H1 (cell line): ENCODE results near the gene AGBL4. TPM values are rescaled to one million over a fixed set of nuclear protein-coding genes. Genes with fewer than 3 reads are reported as not detected.

ENCODE experiments used
- CTCF ChIA-PET: fragments of 300-600 bp; sonication (Branson Sonifier 250); formaldehyde crosslinking; loops from one replicate; lab custom pipeline; 2021; ENCODE audit not compliant: partially characterized antibody; lab: Charles Lee
- POLR2A ChIA-PET: fragments of 300-600 bp; sonication (Branson Sonifier 250); formaldehyde crosslinking; loops from one replicate; lab custom pipeline; 2021; ENCODE audit warnings: inconsistent platforms; ENCODE audit not compliant: partially characterized antibody; lab: Charles Lee
- DNase-seq, 2 experiments: peaks; one replicate each; pipeline versions ENCODE4 v3.0.0 to v3.0.0-alpha.2; 2010 to 2022; ENCODE audit warnings: low spot score in 2 of 2, low read depth in 1 of 2, mixed read lengths in 1 of 2
- FAIRE-seq: peaks from 2 replicates; lab custom pipeline; 2011; peaks lifted over from hg19 to GRCh38; lab: Jason Lieb, UNC
- H2AFZ ChIP-seq: 2 replicates; pipeline ENCODE4 v1.8.1; 2012; ENCODE audit warnings: low read length, inconsistent platforms
- H2AK5ac ChIP-seq: 2 replicates; pipeline ENCODE4 v1.6.1; 2013; ENCODE audit warnings: low read depth, low read length
- H2BK120ac ChIP-seq: replicated peaks from 2 replicates; pipeline ENCODE3; 2013; ENCODE audit warnings: low read depth, low read length, inconsistent platforms
- H2BK12ac ChIP-seq: 2 replicates; pipeline ENCODE4 v1.6.1; 2013; ENCODE audit warnings: low read depth, low read length
- H2BK15ac ChIP-seq: 2 replicates; pipeline ENCODE4 v1.6.1; 2013; ENCODE audit warnings: low read length
- H2BK20ac ChIP-seq: 2 replicates; pipeline ENCODE4 v1.6.1; 2013; ENCODE audit warnings: low read length
- H2BK5ac ChIP-seq: 2 replicates; pipeline ENCODE4 v1.6.1; 2013; ENCODE audit warnings: low read depth, low read length
- H3K14ac ChIP-seq: 2 replicates; pipeline ENCODE4 v1.6.1; 2013; ENCODE audit warnings: inconsistent platforms; ENCODE audit not compliant: insufficient read length
- H3K18ac ChIP-seq: 2 replicates; pipeline ENCODE4 v1.6.1; 2013; ENCODE audit warnings: low read length; ENCODE audit errors: extremely low read depth
- H3K23ac ChIP-seq: 2 replicates; pipeline ENCODE4 v1.6.1; 2013; ENCODE audit warnings: inconsistent platforms; ENCODE audit not compliant: insufficient read length
- H3K23me2 ChIP-seq: 2 replicates; pipeline ENCODE4 v1.6.1; 2013; ENCODE audit warnings: low read depth, low read length
- H3K27ac ChIP-seq: 2 replicates; pipeline ENCODE4 v1.6.1; 2011; ENCODE audit warnings: low read depth, low read length, inconsistent platforms
- H3K27me3 ChIP-seq, 4 experiments: replicated peaks in 1 of 4; 1 replicate in 1 of 4; 2 replicates in 3 of 4; pipeline versions ENCODE4 v1.6.1 to v1.8.1; 2011 to 2013; ENCODE audit warnings: low read length in 3 of 4, mild to moderate bottlenecking in 3 of 4, inconsistent platforms in 2 of 4, mixed read lengths in 2 of 4, moderate library complexity in 1 of 4; ENCODE audit not compliant: control insufficient read depth in 3 of 4, insufficient read depth in 3 of 4; ENCODE audit errors: extremely low read depth in 1 of 4
- H3K36me3 ChIP-seq, 4 experiments: 2 replicates each; pipeline versions ENCODE4 v1.6.1 to v1.8.1; 2011 to 2013; ENCODE audit warnings: mild to moderate bottlenecking in 4 of 4, low read length in 3 of 4, moderate library complexity in 2 of 4, control low read depth in 1 of 4, inconsistent platforms in 1 of 4; ENCODE audit not compliant: insufficient read depth in 4 of 4, control insufficient read depth in 2 of 4
- H3K4ac ChIP-seq: replicated peaks from 2 replicates; pipeline ENCODE3; 2013; ENCODE audit warnings: low read length, low read depth, mixed read lengths, inconsistent platforms; ENCODE audit not compliant: insufficient read length
- H3K4me1 ChIP-seq, 4 experiments: replicated peaks in 1 of 4; 1 replicate in 1 of 4; 2 replicates in 3 of 4; pipeline versions ENCODE4 v1.6.1 to v1.8.1; 2011 to 2013; ENCODE audit warnings: low read length in 3 of 4, inconsistent platforms in 2 of 4, mixed read lengths in 1 of 4; ENCODE audit not compliant: insufficient read depth in 4 of 4, control insufficient read depth in 3 of 4
- H3K4me2 ChIP-seq, 2 experiments: 2 replicates each; pipeline versions ENCODE4 v1.6.1 to v1.8.1; 2011 to 2013; ENCODE audit warnings: low read depth in 2 of 2, low read length in 2 of 2, control low read depth in 1 of 2, inconsistent platforms in 1 of 2, mild to moderate bottlenecking in 1 of 2; ENCODE audit not compliant: insufficient read depth in 1 of 2
- H3K4me3 ChIP-seq, 4 experiments: fragments of 200-600, 300-600 bp in 1 of 4; sonication (generic), shearing (Covaris generic), sonication (Bioruptor Twin) in 1 of 4; 2 replicates each; pipeline versions ENCODE4 v1.5.1 to v1.8.1; 2011 to 2016; ENCODE audit warnings: low read length in 4 of 4, low read depth in 3 of 4, control low read depth in 2 of 4, inconsistent platforms in 2 of 4, mild to moderate bottlenecking in 2 of 4, mixed read lengths in 1 of 4, moderate library complexity in 1 of 4; ENCODE audit not compliant: insufficient read depth in 2 of 4; ENCODE audit errors: extremely low read depth in 1 of 4
- H3K56ac ChIP-seq: replicated peaks from 2 replicates; pipeline ENCODE3; 2013; ENCODE audit warnings: low read depth, mild to moderate bottlenecking, mixed read lengths, low read length, inconsistent platforms; ENCODE audit not compliant: insufficient read length
- H3K79me1 ChIP-seq: 2 replicates; pipeline ENCODE4 v1.6.1; 2013; ENCODE audit warnings: low read depth, low read length, control low read depth
- H3K79me2 ChIP-seq, 2 experiments: 2 replicates each; pipeline versions ENCODE4 v1.6.1 to v1.8.1; 2012 to 2013; ENCODE audit warnings: low read length in 2 of 2, mild to moderate bottlenecking in 2 of 2, inconsistent platforms in 1 of 2; ENCODE audit not compliant: insufficient read depth in 2 of 2, control insufficient read depth in 1 of 2
- H3K9ac ChIP-seq, 4 experiments: replicated peaks in 1 of 4; 1 replicate in 1 of 4; 2 replicates in 3 of 4; pipeline versions ENCODE4 v1.6.1 to v1.8.1; 2011 to 2013; ENCODE audit warnings: low read depth in 3 of 4, low read length in 3 of 4, control low read depth in 2 of 4, mild to moderate bottlenecking in 2 of 4, moderate library complexity in 2 of 4, inconsistent platforms in 1 of 4; ENCODE audit errors: extremely low read depth in 1 of 4
- H3K9me3 ChIP-seq, 2 experiments: 2 replicates each; pipeline versions ENCODE4 v1.6.1 to v1.8.1; 2012 to 2013; ENCODE audit warnings: mild to moderate bottlenecking in 2 of 2, moderate library complexity in 2 of 2, control low read depth in 1 of 2, inconsistent platforms in 1 of 2, low read depth in 1 of 2, low read length in 1 of 2, mixed read lengths in 1 of 2; ENCODE audit not compliant: insufficient read depth in 2 of 2
- H4K20me1 ChIP-seq, 2 experiments: replicated peaks in 1 of 2; 2 replicates each; pipeline versions ENCODE3 to v1.8.1; 2011 to 2013; ENCODE audit warnings: inconsistent platforms in 2 of 2, low read length in 2 of 2, mild to moderate bottlenecking in 1 of 2; ENCODE audit not compliant: insufficient read depth in 2 of 2, control insufficient read depth in 1 of 2
- H4K5ac ChIP-seq: 2 replicates; pipeline ENCODE4 v1.6.1; 2013; ENCODE audit warnings: low read length, low read depth, mixed read lengths, inconsistent platforms; ENCODE audit not compliant: insufficient read length
- H4K8ac ChIP-seq: 2 replicates; pipeline ENCODE4 v1.8.0; 2013; ENCODE audit warnings: mild to moderate bottlenecking, moderate library complexity, low read length, inconsistent platforms; ENCODE audit not compliant: insufficient read depth; ENCODE audit errors: extremely low read depth
- H4K91ac ChIP-seq: replicated peaks from 2 replicates; pipeline ENCODE3; 2013; ENCODE audit warnings: low read length, mixed read lengths, inconsistent platforms; ENCODE audit not compliant: insufficient read length
- HDAC2 ChIP-seq, 2 experiments: fragments of 300-600 bp in 1 of 2; sonication (generic) in 1 of 2; IDR thresholded peaks; 2 replicates each; pipeline ENCODE4 v1.6.1; 2011 to 2012; ENCODE audit warnings: low read depth in 2 of 2, low read length in 2 of 2, mild to moderate bottlenecking in 2 of 2, moderate library complexity in 2 of 2, borderline replicate concordance in 1 of 2, inconsistent platforms in 1 of 2
- KDM5A ChIP-seq: fragments of 200-600 bp; IDR thresholded peaks from 2 replicates; pipeline ENCODE4 v1.7.1; 2012; ENCODE audit warnings: mild to moderate bottlenecking, low read length, inconsistent platforms, mixed read lengths
- MAFK ChIP-seq: IDR thresholded peaks from 2 replicates; pipeline ENCODE4 v1.6.1; 2012; ENCODE audit warnings: low read depth, mild to moderate bottlenecking, improper control_type of control experiment, low read length
- MAX ChIP-seq: IDR thresholded peaks from 2 replicates; pipeline ENCODE4 v1.6.1; 2012; ENCODE audit warnings: inconsistent platforms
- POU5F1 ChIP-seq: IDR thresholded peaks from 2 replicates; pipeline ENCODE4 v1.6.1; 2011; ENCODE audit warnings: low read depth, mild to moderate bottlenecking, low read length, moderate library complexity
- RAD21 ChIP-seq, 2 experiments: IDR thresholded peaks in 1 of 2; conservative IDR thresholded peaks in 1 of 2; 2 replicates each; pipeline ENCODE4 v1.6.1; 2011; ENCODE audit warnings: low read depth in 2 of 2, low read length in 2 of 2, improper control_type of control experiment in 1 of 2, inconsistent platforms in 1 of 2, mild to moderate bottlenecking in 1 of 2, moderate library complexity in 1 of 2
- SIRT6 ChIP-seq: IDR thresholded peaks from one replicate; pipeline ENCODE4 v1.7.1; 2012; ENCODE audit warnings: low read length, inconsistent platforms
- SUZ12 ChIP-seq: fragments of 200-600 bp; sonication (generic); IDR thresholded peaks from 2 replicates; pipeline ENCODE4 v1.6.1; 2012; ENCODE audit warnings: mild to moderate bottlenecking, inconsistent platforms, low read length, moderate library complexity, mixed read lengths
- TAF7 ChIP-seq: optimal IDR thresholded peaks from 2 replicates; pipeline ENCODE3; 2011; ENCODE audit warnings: low read depth, mild to moderate bottlenecking, inconsistent platforms, low read length, moderate library complexity, borderline replicate concordance
- ZNF274 ChIP-seq: IDR thresholded peaks from 2 replicates; pipeline ENCODE4 v1.7.0; 2012; ENCODE audit warnings: low read length, borderline replicate concordance; ENCODE audit errors: extremely low read depth
- WGBS, 2 experiments: shearing (Covaris generic) in 1 of 2; methylation state at CpG; one replicate each; pipeline versions ENCODE4 v1.1.6 to v1.1.7; 2013 to 2015; ENCODE audit warnings: low lambda C conversion rate in 2 of 2, mixed read lengths in 2 of 2, inconsistent platforms in 1 of 2, low coverage in 1 of 2, missing lambda C conversion rate in 1 of 2; ENCODE audit not compliant: insufficient replicate concordance in 2 of 2, insufficient coverage in 1 of 2, insufficient read length in 1 of 2; ENCODE audit errors: extremely low coverage in 1 of 2, missing lambda C conversion rate in 1 of 2; 5-methylcytosine and 5-hydroxymethylcytosine counted together
- polyA plus RNA-seq, 7 experiments: library from polyadenylated mRNA; depleted of rRNA in 3 of 7; stranded (reverse) in 5 of 7; unstranded in 2 of 7; fragments of >200 nt in 5 of 7; fragments of 200-250 nt in 2 of 7; gene quantifications; 1 replicate in 5 of 7; 2 replicates in 1 of 7; 4 replicates in 1 of 7; pipeline versions ENCODE4 v1.2.1 to v1.2.3, GENCODE V29; 2011 to 2013; ENCODE audit warnings: missing spikeins in 2 of 7, mixed read lengths in 2 of 7
- total RNA-seq: library from RNA; stranded (reverse); fragmentation: NEBNext Ultra II Directional; extraction: Animal tissue kit (Norgen Biotek cat#: 25700); gene quantifications from 2 replicates; pipeline ENCODE4 v1.2.1, GENCODE V29; 2021
- TF ChIP-seq, protein P1 (sequence below): IDR thresholded peaks from 2 replicates; pipeline ENCODE4 v1.6.1; 2012; ENCODE audit warnings: low read length, inconsistent platforms

The AGBL4 gene
- total and polyA plus RNA-seq, 2 of the 8 experiments (the other 6 are each of a cell fraction or from before 2014, with no cell fraction given), result 0.41 to 0.45 TPM

- no peak overlapping the region for H3K14ac ChIP-seq
- WGBS, 2 experiments, result 88% methylated on average over 3 of the region's 3 CpGs; no CpG with 5 or more reads in 1 of the 2 experiments
- H4K5ac ChIP-seq, result no peak overlapping the region
- no peak for FAIRE-seq
- H2AFZ ChIP-seq, result no peak overlapping the region
- no peak overlapping the region for H4K8ac ChIP-seq
- H3K23ac ChIP-seq, result no peak overlapping the region
- no peak overlapping the region for H2BK15ac ChIP-seq
- peaks cover 0 to 2% (median under 1%) of the 10 kb centered on the region in 4 experiments; a peak in 2 of 7 replicates for H3K4me1 ChIP-seq
- no peak overlapping the region for H4K91ac ChIP-seq
- H3K79me1 ChIP-seq, result no peaks in the 10 kb centered on the region; the same call in 1 of the 2 replicates
- no peak for DNase-seq
- H2BK5ac ChIP-seq, result no peak overlapping the region
- no peaks in the 10 kb centered on the region for H3K9me3 ChIP-seq
- H3K4ac ChIP-seq, result no peak overlapping the region
- no peak overlapping the region for H3K18ac ChIP-seq
- H3K56ac ChIP-seq, result no peak overlapping the region
- no peak overlapping the region for H3K27ac ChIP-seq
- POLR2A ChIA-PET, result no interaction called here
- H3K23me2 ChIP-seq, result no peaks in the 10 kb centered on the region; the same call in 1 of the 2 replicates
- peaks cover 0 to 3% (median 0%) of the 10 kb centered on the region in 4 experiments; a peak in 3 of 8 replicates for H3K36me3 ChIP-seq
- no peaks in the 10 kb centered on the region for H4K20me1 ChIP-seq
- H3K9ac ChIP-seq, result no peak overlapping the region
- no peaks in the 10 kb centered on the region for H3K79me2 ChIP-seq
- H2BK20ac ChIP-seq, result no peak overlapping the region
- H2BK120ac ChIP-seq, result no peak overlapping the region
- CTCF ChIA-PET, result interaction anchor here (3.9 kb wide), 1 partner anchor 43 kb away, joined by 18 read pairs; no protein-coding TSS in a partner anchor
- H3K4me2 ChIP-seq, result no peak overlapping the region
- no peaks in the 10 kb centered on the region for H3K27me3 ChIP-seq
- no peak overlapping the region for H3K4me3 ChIP-seq
- H2AK5ac ChIP-seq, result no peak overlapping the region
- no peak overlapping the region for H2BK12ac ChIP-seq
- TF ChIP-seq RAD21 (IDR thresholded peaks at IDR 0.05 in 1 of 2, conservative IDR thresholded peaks at IDR 0.05 in 1 of 2; ENCODE audit: low read depth in 2 of 2, low read length in 2 of 2) (no peak), SIRT6 (no peak), POU5F1 (no peak), MAX (no peak), HDAC2 (IDR thresholded peaks at IDR 0.05; ENCODE audit: borderline replicate concordance in 1 of 2, low read depth in 2 of 2, low read length in 2 of 2) (no peak), TAF7 (no peak), MAFK (no peak), KDM5A (no peak), ZNF274 (no peak), SUZ12 (no peak)
- TF ChIP-seq, protein P1, sequence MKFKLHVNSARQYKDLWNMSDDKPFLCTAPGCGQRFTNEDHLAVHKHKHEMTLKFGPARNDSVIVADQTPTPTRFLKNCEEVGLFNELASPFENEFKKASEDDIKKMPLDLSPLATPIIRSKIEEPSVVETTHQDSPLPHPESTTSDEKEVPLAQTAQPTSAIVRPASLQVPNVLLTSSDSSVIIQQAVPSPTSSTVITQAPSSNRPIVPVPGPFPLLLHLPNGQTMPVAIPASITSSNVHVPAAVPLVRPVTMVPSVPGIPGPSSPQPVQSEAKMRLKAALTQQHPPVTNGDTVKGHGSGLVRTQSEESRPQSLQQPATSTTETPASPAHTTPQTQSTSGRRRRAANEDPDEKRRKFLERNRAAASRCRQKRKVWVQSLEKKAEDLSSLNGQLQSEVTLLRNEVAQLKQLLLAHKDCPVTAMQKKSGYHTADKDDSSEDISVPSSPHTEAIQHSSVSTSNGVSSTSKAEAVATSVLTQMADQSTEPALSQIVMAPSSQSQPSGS, result no peak
Measured at GRCh38 chr1:48740621-48741020, 1283.1 kb downstream of the AGBL4 start.
